H9 (cell line): ENCODE results near the gene UPK3B. TPM values are rescaled to one million over a fixed set of nuclear protein-coding genes. Genes with fewer than 3 reads are reported as not detected.
"Not testable (repeated sequence)": the region's sequence is repeated elsewhere in the genome, so short reads cannot be mapped to it uniquely, and the experiment has no call there.

ENCODE experiments used
- DNase-seq: peaks from one replicate; pipeline ENCODE4 v3.0.0-alpha.2; 2017
- H2AFZ ChIP-seq: one replicate; pipeline ENCODE4 v1.6.1; 2013; ENCODE audit warnings: mild to moderate bottlenecking, low read length, control low read depth, moderate library complexity
- H2AK5ac ChIP-seq: 2 replicates; pipeline ENCODE4 v1.6.1; 2013; ENCODE audit warnings: low read length, control low read depth, mixed read lengths; ENCODE audit not compliant: insufficient read length
- H2BK120ac ChIP-seq: one replicate; pipeline ENCODE4 v1.6.1; 2013; ENCODE audit warnings: low read depth, mild to moderate bottlenecking, low read length, control low read depth, inconsistent platforms; ENCODE audit not compliant: poor library complexity, severe bottlenecking
- H2BK12ac ChIP-seq: 2 replicates; pipeline ENCODE4 v1.6.1; 2013; ENCODE audit warnings: low read length, control low read depth, mixed read lengths, low read depth; ENCODE audit not compliant: insufficient read length
- H2BK15ac ChIP-seq: 2 replicates; pipeline ENCODE4 v1.6.1; 2013; ENCODE audit warnings: low read depth, low read length, control low read depth
- H2BK20ac ChIP-seq: one replicate; pipeline ENCODE4 v1.6.1; 2013; ENCODE audit warnings: low read depth, mild to moderate bottlenecking, low read length, control low read depth, inconsistent platforms; ENCODE audit not compliant: poor library complexity, severe bottlenecking
- H2BK5ac ChIP-seq: 2 replicates; pipeline ENCODE4 v1.6.1; 2013; ENCODE audit warnings: low read length, control low read depth, mixed read lengths; ENCODE audit not compliant: insufficient read length
- H3K14ac ChIP-seq: 2 replicates; pipeline ENCODE4 v1.6.1; 2013; ENCODE audit warnings: low read length, control low read depth; ENCODE audit not compliant: insufficient read depth
- H3K18ac ChIP-seq: 2 replicates; pipeline ENCODE4 v1.6.1; 2013; ENCODE audit warnings: low read depth, mild to moderate bottlenecking, mixed read lengths, low read length, control low read depth; ENCODE audit not compliant: insufficient read length
- H3K23ac ChIP-seq: 2 replicates; pipeline ENCODE4 v1.6.1; 2013; ENCODE audit warnings: low read length, control low read depth, mixed read lengths, low read depth; ENCODE audit not compliant: insufficient read length
- H3K23me2 ChIP-seq: 2 replicates; pipeline ENCODE4 v1.6.1; 2013; ENCODE audit warnings: low read depth, mild to moderate bottlenecking, mixed read lengths, low read length, control low read depth; ENCODE audit not compliant: insufficient read length, poor library complexity, severe bottlenecking
- H3K27ac ChIP-seq: 2 replicates; pipeline ENCODE4 v1.5.1; 2013; ENCODE audit warnings: low read length, control low read depth, mixed read lengths, low read depth; ENCODE audit not compliant: insufficient read length
- H3K27me3 ChIP-seq: 2 replicates; pipeline ENCODE4 v1.6.1; 2013; ENCODE audit warnings: low read length, control low read depth, inconsistent platforms; ENCODE audit not compliant: insufficient read depth
- H3K4ac ChIP-seq: 2 replicates; pipeline ENCODE4 v1.6.1; 2013; ENCODE audit warnings: low read depth, mild to moderate bottlenecking, control low read depth, inconsistent platforms, low read length, moderate library complexity
- H3K4me1 ChIP-seq: 2 replicates; pipeline ENCODE4 v1.6.1; 2013; ENCODE audit warnings: low read length, control low read depth, inconsistent platforms; ENCODE audit not compliant: insufficient read depth
- H3K4me2 ChIP-seq: 2 replicates; pipeline ENCODE4 v1.6.1; 2013; ENCODE audit warnings: low read length, control low read depth, mixed read lengths; ENCODE audit not compliant: insufficient read length, insufficient read depth
- H3K56ac ChIP-seq: 2 replicates; pipeline ENCODE4 v1.6.1; 2013; ENCODE audit warnings: low read depth, mild to moderate bottlenecking, mixed read lengths, low read length, control low read depth; ENCODE audit not compliant: insufficient read length
- H3K79me1 ChIP-seq: 2 replicates; pipeline ENCODE4 v1.6.1; 2013; ENCODE audit warnings: low read depth, mild to moderate bottlenecking, moderate library complexity, low read length, control low read depth, inconsistent platforms; ENCODE audit not compliant: insufficient read depth, poor library complexity, severe bottlenecking
- H3K79me2 ChIP-seq: 2 replicates; pipeline ENCODE4 v1.6.1; 2013; ENCODE audit warnings: low read length, control low read depth, inconsistent platforms; ENCODE audit not compliant: insufficient read depth
- H3K9ac ChIP-seq: 2 replicates; pipeline ENCODE4 v1.6.1; 2013; ENCODE audit warnings: low read length, control low read depth, mixed read lengths; ENCODE audit not compliant: insufficient read length; ENCODE audit errors: extremely low read depth
- H3K9me3 ChIP-seq: one replicate; pipeline ENCODE4 v1.6.1; 2013; ENCODE audit warnings: low read depth, low read length, inconsistent platforms; ENCODE audit not compliant: control insufficient read depth
- H3T11ph ChIP-seq: one replicate; pipeline ENCODE4 v1.6.1; 2013; ENCODE audit warnings: mild to moderate bottlenecking, low read length, control low read depth, inconsistent platforms
- H4K20me1 ChIP-seq: one replicate; pipeline ENCODE4 v1.6.1; 2013; ENCODE audit not compliant: control insufficient read depth, insufficient read length, insufficient read depth
- H4K5ac ChIP-seq: 2 replicates; pipeline ENCODE4 v1.6.1; 2013; ENCODE audit warnings: low read depth, mild to moderate bottlenecking, mixed read lengths, low read length, control low read depth; ENCODE audit not compliant: insufficient read length
- H4K8ac ChIP-seq: replicated peaks from 2 replicates; pipeline ENCODE4 v1.6.1; 2013; ENCODE audit warnings: low read length, control low read depth, mixed read lengths, low read depth; ENCODE audit not compliant: insufficient read length
- H4K91ac ChIP-seq: 2 replicates; pipeline ENCODE4 v1.6.1; 2013; ENCODE audit warnings: low read depth, mild to moderate bottlenecking, moderate library complexity, mixed read lengths, low read length, control low read depth; ENCODE audit not compliant: insufficient read length
- H3K27ac Mint-ChIP-seq, 3 experiments: 2 replicates in 2 of 3; 3 replicates in 1 of 3; pipeline ENCODE4 v1.8.0; 2020 to 2021; ENCODE audit warnings: mixed read lengths in 3 of 3, mild to moderate bottlenecking in 1 of 3, moderate library complexity in 1 of 3
- H3K27me3 Mint-ChIP-seq: 2 replicates; pipeline ENCODE4 v1.8.0; 2021; ENCODE audit warnings: low read depth, mild to moderate bottlenecking, moderate library complexity, mixed read lengths
- H3K36me3 Mint-ChIP-seq, 3 experiments: 2 replicates in 2 of 3; 3 replicates in 1 of 3; pipeline ENCODE4 v1.8.0; 2020 to 2021; ENCODE audit warnings: low read depth in 3 of 3, mixed read lengths in 3 of 3; ENCODE audit not compliant: insufficient read depth in 1 of 3
- H3K4me1 Mint-ChIP-seq, 2 experiments: 2 replicates each; pipeline ENCODE4 v1.8.0; 2020; ENCODE audit warnings: mixed read lengths in 2 of 2
- H3K4me3 Mint-ChIP-seq, 2 experiments: 2 replicates in 1 of 2; 3 replicates in 1 of 2; pipeline ENCODE4 v1.8.0; 2020 to 2021; ENCODE audit warnings: mild to moderate bottlenecking in 2 of 2, mixed read lengths in 2 of 2, moderate library complexity in 1 of 2
- H3K9me3 Mint-ChIP-seq, 2 experiments: 2 replicates in 1 of 2; 3 replicates in 1 of 2; pipeline ENCODE4 v1.8.0; 2020; ENCODE audit warnings: mild to moderate bottlenecking in 2 of 2, mixed read lengths in 2 of 2, moderate library complexity in 1 of 2
- WGBS: extraction: QIAGEN DNeasy Blood & Tissue Kit; methylation state at CpG from one replicate; pipeline ENCODE4 v1.1.7; 2013; ENCODE audit warnings: missing lambda C conversion rate, low lambda C conversion rate, mixed read lengths; ENCODE audit not compliant: insufficient read length; ENCODE audit errors: extremely low coverage; 5-methylcytosine and 5-hydroxymethylcytosine counted together
- total RNA-seq: library from RNA; stranded (reverse); gene quantifications from 2 replicates; pipeline ENCODE4 v1.2.1, GENCODE V29; 2021

UPK3B gene
- total RNA-seq, 1 experiment from 2014 or later = 3.5 TPM

- H3K27ac Mint-ChIP-seq = peak overlapping the region in 1 of 3 experiments; percentile 64; a peak in 1 of 7 replicates
- not testable (repeated sequence) for H3K79me2 ChIP-seq, H3K4me3 Mint-ChIP-seq, H3K9me3 ChIP-seq, H4K5ac ChIP-seq, H3K14ac ChIP-seq, H2AK5ac ChIP-seq, H2BK15ac ChIP-seq, H3K23ac ChIP-seq, H2BK5ac ChIP-seq, H4K20me1 ChIP-seq, H2BK120ac ChIP-seq, H3K18ac ChIP-seq, H3K4me1 Mint-ChIP-seq, H3K27me3 ChIP-seq, H2BK20ac ChIP-seq, H3K4me1 ChIP-seq, H4K8ac ChIP-seq, H3K27me3 Mint-ChIP-seq, H3T11ph ChIP-seq, H4K91ac ChIP-seq, H3K79me1 ChIP-seq, H2AFZ ChIP-seq, H3K56ac ChIP-seq, H3K9ac ChIP-seq, H3K23me2 ChIP-seq, H2BK12ac ChIP-seq, H3K4me2 ChIP-seq, H3K27ac ChIP-seq, H3K9me3 Mint-ChIP-seq, H3K4ac ChIP-seq
- peaks cover 0 to 25% (median 6%) of the 10 kb centered on the region in 3 experiments; a peak in 5 of 7 replicates for H3K36me3 Mint-ChIP-seq
- DNase-seq = peak; percentile 20
- WGBS = no CpG with 5 or more reads among the region's 16 CpGs
Observed at GRCh38 chr7:76502836-76503235, 7.5 kb upstream of the UPK3B start.

- H2BK12ac ChIP-seq, H3K4me1 Mint-ChIP-seq, H2BK120ac ChIP-seq, H3K27me3 Mint-ChIP-seq, H3K79me2 ChIP-seq, H4K5ac ChIP-seq, H3K14ac ChIP-seq, H3K4me1 ChIP-seq, H3T11ph ChIP-seq, H3K27ac ChIP-seq, H3K27ac Mint-ChIP-seq, H3K56ac ChIP-seq, H4K8ac ChIP-seq, H3K79me1 ChIP-seq, H2BK5ac ChIP-seq, H3K9me3 ChIP-seq, H2BK15ac ChIP-seq, H3K4me3 Mint-ChIP-seq, H3K4me2 ChIP-seq, H4K20me1 ChIP-seq, H3K4ac ChIP-seq, H3K9ac ChIP-seq, H3K23me2 ChIP-seq, H2AK5ac ChIP-seq, H3K18ac ChIP-seq, H4K91ac ChIP-seq, H3K23ac ChIP-seq, H2BK20ac ChIP-seq, H3K27me3 ChIP-seq, H2AFZ ChIP-seq, H3K9me3 Mint-ChIP-seq: not testable (repeated sequence)
- H3K36me3 Mint-ChIP-seq = peaks cover 0 to 25% (median 9%) of the 10 kb centered on the region in 3 experiments; a peak in 5 of 7 replicates
- WGBS = no CpG with 5 or more reads among the region's 12 CpGs
- DNase-seq = peak; percentile 15
Observed at GRCh38 chr7:76503244-76503643, 7.1 kb upstream of the UPK3B start.
